NCI-H2227 treated with DMSO at 0.1 percent for 48 hours (cell line): Measurements from ENCODE around the gene GLIS2.

Experiments
- DNase-seq: peaks from one replicate; lab custom pipeline; 2025; lab: John Stamatoyannopoulos, UW

GLIS2 gene

DNA sequence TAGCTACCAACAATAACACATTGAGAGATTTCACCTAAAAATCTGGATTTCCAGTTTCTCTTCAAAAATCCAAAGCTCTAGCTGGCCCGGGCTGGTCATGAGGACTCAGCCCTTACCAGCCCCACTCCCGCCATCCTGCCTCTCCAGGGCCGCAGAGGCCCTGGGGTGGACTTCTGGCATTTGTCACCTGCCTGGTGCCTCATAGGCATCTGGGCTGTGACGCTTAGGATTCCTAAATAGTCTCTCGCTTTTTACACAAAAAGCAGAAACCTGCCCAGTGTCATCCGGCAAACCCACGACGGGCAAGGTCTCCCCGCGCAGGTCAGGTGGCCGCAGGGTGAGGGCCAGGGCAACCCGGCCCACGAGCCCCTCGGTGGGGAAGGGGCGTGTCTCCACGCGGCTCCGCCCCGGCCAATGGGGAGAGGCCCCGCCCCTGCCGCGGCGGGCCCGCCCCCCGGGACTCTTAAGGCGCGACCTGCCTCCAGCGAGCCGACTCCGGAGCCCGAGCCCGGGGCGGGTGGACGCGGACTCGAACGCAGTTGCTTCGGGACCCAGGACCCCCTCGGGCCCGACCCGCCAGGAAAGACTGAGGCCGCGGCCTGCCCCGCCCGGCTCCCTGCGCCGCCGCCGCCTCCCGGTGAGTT, 55.6 kb downstream of the GLIS2 start, which contains the start of gene VASN:
TSS of gene VASN (plus strand) at position 492 of the 644 bp plus-strand sequence. CDS start 9,030 bp downstream, outside the sequence.
- DNase-seq = no peak

DNA sequence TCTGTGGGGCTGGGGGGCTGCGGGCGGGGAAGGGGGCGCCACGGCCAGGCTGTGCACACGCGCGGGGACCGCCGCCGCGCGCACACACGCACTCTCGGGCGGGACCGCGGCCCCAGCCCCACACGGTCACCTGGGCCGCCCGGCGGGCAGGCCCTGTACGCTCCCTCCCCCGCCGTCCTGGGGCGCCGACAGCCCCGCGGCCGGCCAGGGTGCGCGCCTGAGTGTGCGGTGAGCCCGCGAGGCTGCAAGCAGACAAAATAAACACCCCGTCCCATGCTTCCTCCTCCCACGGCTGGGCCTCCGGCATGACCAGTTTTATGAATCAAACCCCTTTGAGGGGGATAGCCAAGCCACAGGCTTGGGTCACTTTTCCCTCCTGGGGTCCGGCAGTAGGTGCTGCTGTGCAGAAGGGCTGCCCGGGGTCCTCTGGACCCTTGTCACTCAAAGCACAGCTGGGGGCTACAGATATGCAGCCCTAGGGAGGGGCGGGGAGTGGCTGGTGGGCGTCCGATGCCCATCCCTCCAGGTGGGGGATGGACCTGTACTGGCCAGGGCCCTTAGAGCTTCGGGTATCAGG, 56.2 kb downstream of the GLIS2 start:
- no peak for DNase-seq

DNA sequence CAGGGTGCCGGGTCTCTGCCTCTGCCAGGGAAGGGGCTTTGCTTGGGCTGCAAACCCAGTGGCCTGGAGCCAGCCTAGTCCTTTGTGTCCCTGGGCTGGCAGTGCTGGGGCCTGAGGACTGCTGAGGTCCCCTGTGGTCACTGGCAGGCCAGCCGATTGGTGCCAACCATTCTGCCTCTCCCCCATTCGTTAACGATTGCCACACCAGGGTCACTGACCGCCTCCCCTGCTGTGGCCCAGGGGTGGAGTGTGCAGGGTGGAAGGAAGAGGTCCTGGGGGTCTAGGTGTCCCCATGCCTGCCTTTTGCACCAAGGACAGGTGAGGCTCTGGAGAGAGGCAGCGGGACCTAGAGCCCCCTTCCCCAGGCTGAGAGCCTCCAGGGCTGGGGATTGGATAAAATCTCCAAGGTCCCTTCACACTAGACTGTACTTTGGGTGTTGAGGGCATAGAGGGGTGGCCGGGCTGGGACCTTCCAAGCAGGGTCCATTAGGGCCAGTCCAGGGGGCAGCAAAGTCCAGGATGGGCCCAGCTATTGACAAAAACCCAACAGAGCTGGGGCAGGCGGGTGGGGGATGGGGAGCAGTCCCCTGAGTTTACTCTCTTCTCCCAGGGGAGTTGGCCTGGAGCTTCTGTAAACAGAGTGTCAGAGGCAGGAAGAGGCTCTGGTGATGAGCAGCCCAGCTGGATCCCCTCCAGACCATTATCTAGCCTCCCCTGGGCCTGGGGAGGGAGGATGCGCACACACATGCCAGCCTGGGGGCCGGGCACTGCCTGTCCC, 56.9 kb downstream of the GLIS2 start:
- DNase-seq = no peak

GRCh38 chr16:4373356-4373908, 57.6 kb downstream of the GLIS2 start:
- DNase-seq = no peak

DNA sequence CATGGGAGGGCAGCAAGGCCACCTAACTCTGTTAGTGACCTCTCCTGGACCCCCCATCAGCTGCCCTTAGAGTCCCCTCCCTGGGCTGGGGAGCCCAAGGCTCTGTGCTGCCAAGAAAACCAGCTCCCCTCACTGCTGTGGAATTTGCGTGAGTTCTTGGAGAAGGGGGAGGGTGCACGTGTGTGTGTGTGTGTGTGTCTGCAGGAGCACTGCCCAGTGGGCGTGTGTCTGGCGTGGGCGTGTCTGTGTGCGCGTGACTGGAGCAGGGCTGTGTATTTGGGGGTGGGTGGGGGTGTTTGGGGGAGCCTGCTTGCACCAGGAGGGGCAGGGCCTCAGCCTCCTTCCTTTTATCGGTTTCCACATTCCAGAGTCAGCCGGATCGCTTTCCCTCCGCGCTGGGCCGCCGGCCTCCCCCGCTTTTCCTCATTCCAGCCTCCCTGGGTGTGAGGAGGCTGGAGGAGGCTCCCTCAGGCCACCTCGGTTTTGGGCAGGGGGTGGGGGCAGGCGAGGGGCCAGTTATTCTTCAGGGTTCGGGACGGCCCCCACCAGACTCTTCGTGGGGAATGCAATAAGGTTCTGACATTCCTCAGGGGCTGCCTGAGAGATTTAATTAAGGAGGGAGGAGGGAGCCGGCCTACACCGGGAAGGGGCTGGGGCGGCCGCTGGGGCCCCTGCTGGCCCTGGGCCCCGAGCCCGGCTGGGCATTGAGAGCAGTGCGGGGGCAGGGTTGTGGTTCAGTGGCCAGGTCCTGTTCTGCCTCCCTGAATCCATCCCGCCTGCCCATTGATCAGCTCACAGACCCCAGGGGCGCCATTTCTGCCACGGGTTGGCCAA, 58.3 kb downstream of the GLIS2 start:
- peak; percentile 11 for DNase-seq

DNA sequence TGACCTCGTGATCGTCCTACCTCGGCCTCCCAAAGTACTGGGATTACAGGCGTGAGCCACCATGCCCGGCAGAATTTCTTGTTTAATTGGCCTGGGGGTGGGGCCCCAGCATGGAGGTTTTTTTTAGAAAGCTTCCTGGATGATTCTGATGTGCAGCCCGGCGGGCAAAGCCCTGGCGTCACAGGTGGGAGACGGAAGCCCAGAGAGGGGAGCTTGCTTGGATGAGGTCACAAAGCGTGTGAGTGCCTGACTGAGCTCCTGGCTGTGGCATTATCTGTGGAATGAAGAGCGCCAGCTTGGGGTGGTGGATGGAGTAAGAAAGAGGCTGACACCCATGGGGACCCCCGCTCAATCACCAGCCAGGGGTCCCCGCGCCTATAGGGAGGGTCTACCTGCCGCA, 59.9 kb downstream of the GLIS2 start:
- DNase-seq = no peak

- no peak for DNase-seq
These were observed 60.4 kb downstream of the GLIS2 start for GRCh38 chr16:4376126-4376892.

GRCh38 chr16:4376893-4377572, 61.2 kb downstream of the GLIS2 start:
- no peak for DNase-seq

DNA sequence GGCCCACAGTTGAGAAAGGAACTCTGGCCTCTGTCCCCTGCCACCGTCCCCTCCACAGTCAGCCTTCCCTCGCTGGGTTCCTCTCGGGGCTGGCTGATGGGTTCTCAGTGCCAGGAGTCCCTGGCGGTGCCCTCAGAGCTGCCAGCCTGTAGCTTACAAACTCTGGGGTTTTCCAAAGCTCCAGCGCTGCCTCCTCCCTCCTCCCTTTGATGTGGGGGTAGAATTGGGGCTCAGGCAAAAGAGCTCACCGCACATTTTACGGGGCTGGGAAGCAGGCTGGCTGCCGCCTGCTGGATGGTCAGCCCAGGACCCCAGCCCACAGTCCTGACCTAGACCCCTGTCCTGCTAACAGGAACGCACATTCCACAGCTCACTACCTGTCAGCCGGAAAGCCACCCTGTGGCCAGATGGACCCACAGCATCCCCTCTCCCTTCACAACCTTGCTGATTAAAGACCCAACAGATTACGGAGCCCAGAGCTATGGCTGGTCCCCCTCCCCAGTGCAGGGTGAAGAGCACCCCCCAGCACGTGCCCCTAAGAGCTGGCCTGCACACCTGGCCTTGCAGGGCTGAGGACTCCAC, 61.8 kb downstream of the GLIS2 start:
- DNase-seq = no peak

DNA sequence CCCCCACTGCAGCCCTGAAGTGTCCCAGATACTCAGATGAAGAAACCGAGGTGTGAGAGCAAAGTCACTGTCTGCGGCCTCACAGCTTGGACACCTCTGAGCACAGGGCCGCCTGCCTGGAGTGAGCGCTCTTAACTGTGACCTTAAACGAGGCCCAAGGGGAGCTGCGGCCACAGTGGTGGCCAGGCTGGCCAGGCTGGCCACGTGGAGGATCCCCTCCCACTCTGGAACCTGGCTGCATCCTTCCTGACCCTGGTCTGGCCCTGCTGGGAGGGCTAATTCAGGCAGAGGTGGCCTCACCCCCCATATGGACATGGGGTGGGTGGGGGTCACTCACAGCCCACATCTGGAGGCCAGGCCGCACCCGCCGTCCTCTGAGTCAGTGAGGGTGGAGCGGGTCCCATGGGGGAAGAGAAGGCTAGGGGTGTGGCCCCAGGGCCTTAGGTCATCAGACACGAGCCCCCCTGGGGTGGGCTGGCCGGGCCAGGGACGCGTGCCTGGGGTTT, 62.3 kb downstream of the GLIS2 start:
- no peak for DNase-seq

DNA sequence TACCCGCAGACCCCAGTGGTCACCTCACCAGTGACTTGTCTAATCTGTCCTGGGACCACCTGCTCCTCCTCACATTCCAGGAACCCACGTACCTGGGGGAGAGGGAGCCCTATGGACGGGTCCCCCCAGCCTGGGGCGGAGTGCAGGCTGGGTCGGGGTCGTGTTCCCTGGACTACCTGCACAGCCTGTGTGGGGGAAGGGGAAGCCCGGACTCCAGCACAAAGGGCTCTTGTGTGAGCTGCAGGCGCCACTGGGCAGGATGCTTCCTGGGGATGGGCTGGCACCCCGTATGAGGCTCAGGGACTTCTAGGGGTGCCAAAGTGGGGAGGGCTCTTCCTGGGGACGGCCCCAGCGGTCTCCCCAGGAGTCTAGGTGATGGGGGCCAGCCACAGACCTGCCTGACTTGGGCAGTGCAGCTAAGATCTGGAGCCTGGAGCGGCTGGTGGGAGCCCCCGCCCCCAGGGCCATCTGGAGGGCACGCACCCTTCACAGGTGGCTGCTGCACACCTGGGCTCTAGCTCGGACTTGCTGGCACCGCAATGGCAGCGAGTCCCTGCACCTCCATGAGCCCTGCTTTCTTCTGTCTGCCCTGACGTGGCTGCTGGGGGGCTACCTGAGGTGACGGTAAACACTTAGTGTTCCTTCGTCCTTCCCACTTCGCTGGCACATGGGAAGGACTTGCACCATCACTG, 63.3 kb downstream of the GLIS2 start:
- no peak for DNase-seq

- no peak for DNase-seq
These were observed 64.5 kb downstream of the GLIS2 start for GRCh38 chr16:4380119-4381063.

DNA sequence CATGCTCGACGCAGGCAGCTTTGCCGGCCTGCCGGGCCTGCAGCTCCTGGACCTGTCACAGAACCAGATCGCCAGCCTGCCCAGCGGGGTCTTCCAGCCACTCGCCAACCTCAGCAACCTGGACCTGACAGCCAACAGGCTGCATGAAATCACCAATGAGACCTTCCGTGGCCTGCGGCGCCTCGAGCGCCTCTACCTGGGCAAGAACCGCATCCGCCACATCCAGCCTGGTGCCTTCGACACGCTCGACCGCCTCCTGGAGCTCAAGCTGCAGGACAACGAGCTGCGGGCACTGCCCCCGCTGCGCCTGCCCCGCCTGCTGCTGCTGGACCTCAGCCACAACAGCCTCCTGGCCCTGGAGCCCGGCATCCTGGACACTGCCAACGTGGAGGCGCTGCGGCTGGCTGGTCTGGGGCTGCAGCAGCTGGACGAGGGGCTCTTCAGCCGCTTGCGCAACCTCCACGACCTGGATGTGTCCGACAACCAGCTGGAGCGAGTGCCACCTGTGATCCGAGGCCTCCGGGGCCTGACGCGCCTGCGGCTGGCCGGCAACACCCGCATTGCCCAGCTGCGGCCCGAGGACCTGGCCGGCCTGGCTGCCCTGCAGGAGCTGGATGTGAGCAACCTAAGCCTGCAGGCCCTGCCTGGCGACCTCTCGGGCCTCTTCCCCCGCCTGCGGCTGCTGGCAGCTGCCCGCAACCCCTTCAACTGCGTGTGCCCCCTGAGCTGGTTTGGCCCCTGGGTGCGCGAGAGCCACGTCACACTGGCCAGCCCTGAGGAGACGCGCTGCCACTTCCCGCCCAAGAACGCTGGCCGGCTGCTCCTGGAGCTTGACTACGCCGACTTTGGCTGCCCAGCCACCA, 65.4 kb downstream of the GLIS2 start:
- no peak for DNase-seq

DNA sequence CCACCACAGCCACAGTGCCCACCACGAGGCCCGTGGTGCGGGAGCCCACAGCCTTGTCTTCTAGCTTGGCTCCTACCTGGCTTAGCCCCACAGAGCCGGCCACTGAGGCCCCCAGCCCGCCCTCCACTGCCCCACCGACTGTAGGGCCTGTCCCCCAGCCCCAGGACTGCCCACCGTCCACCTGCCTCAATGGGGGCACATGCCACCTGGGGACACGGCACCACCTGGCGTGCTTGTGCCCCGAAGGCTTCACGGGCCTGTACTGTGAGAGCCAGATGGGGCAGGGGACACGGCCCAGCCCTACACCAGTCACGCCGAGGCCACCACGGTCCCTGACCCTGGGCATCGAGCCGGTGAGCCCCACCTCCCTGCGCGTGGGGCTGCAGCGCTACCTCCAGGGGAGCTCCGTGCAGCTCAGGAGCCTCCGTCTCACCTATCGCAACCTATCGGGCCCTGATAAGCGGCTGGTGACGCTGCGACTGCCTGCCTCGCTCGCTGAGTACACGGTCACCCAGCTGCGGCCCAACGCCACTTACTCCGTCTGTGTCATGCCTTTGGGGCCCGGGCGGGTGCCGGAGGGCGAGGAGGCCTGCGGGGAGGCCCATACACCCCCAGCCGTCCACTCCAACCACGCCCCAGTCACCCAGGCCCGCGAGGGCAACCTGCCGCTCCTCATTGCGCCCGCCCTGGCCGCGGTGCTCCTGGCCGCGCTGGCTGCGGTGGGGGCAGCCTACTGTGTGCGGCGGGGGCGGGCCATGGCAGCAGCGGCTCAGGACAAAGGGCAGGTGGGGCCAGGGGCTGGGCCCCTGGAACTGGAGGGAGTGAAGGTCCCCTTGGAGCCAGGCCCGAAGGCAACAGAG, 66.3 kb downstream of the GLIS2 start:
- no peak for DNase-seq

DNA sequence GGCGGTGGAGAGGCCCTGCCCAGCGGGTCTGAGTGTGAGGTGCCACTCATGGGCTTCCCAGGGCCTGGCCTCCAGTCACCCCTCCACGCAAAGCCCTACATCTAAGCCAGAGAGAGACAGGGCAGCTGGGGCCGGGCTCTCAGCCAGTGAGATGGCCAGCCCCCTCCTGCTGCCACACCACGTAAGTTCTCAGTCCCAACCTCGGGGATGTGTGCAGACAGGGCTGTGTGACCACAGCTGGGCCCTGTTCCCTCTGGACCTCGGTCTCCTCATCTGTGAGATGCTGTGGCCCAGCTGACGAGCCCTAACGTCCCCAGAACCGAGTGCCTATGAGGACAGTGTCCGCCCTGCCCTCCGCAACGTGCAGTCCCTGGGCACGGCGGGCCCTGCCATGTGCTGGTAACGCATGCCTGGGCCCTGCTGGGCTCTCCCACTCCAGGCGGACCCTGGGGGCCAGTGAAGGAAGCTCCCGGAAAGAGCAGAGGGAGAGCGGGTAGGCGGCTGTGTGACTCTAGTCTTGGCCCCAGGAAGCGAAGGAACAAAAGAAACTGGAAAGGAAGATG, 67.0 kb downstream of the GLIS2 start:
- no peak for DNase-seq
